WTC11 (cell line): Measurements from ENCODE around the gene PEX7. TPM values are rescaled to one million over a fixed set of nuclear protein-coding genes. Genes with fewer than 3 reads are reported as not detected.

Source experiments
- ATAC-seq: fragments of 200-7000 bp; cut with Tn5 transposase; 2 replicates; pipeline ENCODE4 v1.10.0; 2021; ENCODE audit warnings: mild to moderate bottlenecking, moderate library complexity
- CTCF ChIA-PET: fragments of 300-600 bp; sonication (Branson Sonifier 250); formaldehyde crosslinking; loops from one replicate; lab custom pipeline; 2021; ENCODE audit warnings: antibody characterized with exemption; lab: Charles Lee
- POLR2A ChIA-PET: fragments of 350-600 bp; sonication (Branson Sonifier 250); formaldehyde crosslinking; loops from one replicate; lab custom pipeline; 2021; ENCODE audit warnings: antibody characterized with exemption; lab: Charles Lee
- DNase-seq: peaks from one replicate; pipeline ENCODE4 v3.0.0; 2021; ENCODE audit warnings: low spot score
- H3K27ac Mint-ChIP-seq: 2 replicates; pipeline ENCODE4 v1.8.0; 2021; ENCODE audit warnings: mixed read lengths
- H3K27me3 Mint-ChIP-seq: 2 replicates; pipeline ENCODE4 v1.8.0; 2021; ENCODE audit warnings: low read depth, mild to moderate bottlenecking, moderate library complexity, mixed read lengths
- H3K36me3 Mint-ChIP-seq: 2 replicates; pipeline ENCODE4 v1.8.0; 2021; ENCODE audit warnings: mixed read lengths
- H3K4me1 Mint-ChIP-seq: 2 replicates; pipeline ENCODE4 v1.8.0; 2022; ENCODE audit warnings: mixed read lengths
- H3K4me3 Mint-ChIP-seq: 2 replicates; pipeline ENCODE4 v1.8.0; 2021; ENCODE audit warnings: mild to moderate bottlenecking, moderate library complexity, mixed read lengths
- H3K9me3 Mint-ChIP-seq: 2 replicates; pipeline ENCODE4 v1.8.0; 2021; ENCODE audit warnings: mixed read lengths
- ATF3 ChIP-seq: sonication (generic); formaldehyde crosslinking; conservative IDR thresholded peaks from 2 replicates; pipeline ENCODE4 v1.8.1; 2022; ENCODE audit warnings: mild to moderate bottlenecking, missing genetic modification reagents
- CREM ChIP-seq: sonication (generic); formaldehyde crosslinking; IDR thresholded peaks from 2 replicates; pipeline ENCODE4 v1.8.1; 2022; ENCODE audit warnings: mild to moderate bottlenecking, missing genetic modification reagents, moderate library complexity
- E2F4 ChIP-seq: sonication (generic); formaldehyde crosslinking; IDR thresholded peaks from 2 replicates; pipeline ENCODE4 v1.8.1; 2022; ENCODE audit warnings: low read depth, mild to moderate bottlenecking, moderate library complexity, missing genetic modification reagents, borderline replicate concordance
- E2F5 ChIP-seq: sonication (generic); formaldehyde crosslinking; IDR thresholded peaks from 2 replicates; pipeline ENCODE4 v1.8.1; 2022; ENCODE audit warnings: mild to moderate bottlenecking, moderate library complexity, missing genetic modification reagents
- ERG ChIP-seq: fragments of 250-450 bp; sonication (Bioruptor Pico); IDR thresholded peaks from 2 replicates; pipeline ENCODE4 v1.8.0; 2021; ENCODE audit warnings: mild to moderate bottlenecking
- ESRRA ChIP-seq: sonication (generic); formaldehyde crosslinking; IDR thresholded peaks from 2 replicates; pipeline ENCODE4 v1.8.1; 2022; ENCODE audit warnings: mild to moderate bottlenecking, missing genetic modification reagents, borderline replicate concordance
- FOXP1 ChIP-seq: sonication (generic); formaldehyde crosslinking; IDR thresholded peaks from 2 replicates; pipeline ENCODE4 v1.8.0; 2022; ENCODE audit warnings: missing genetic modification reagents, mild to moderate bottlenecking, moderate library complexity, borderline replicate concordance
- GABPB1 ChIP-seq: sonication (generic); formaldehyde crosslinking; IDR thresholded peaks from 2 replicates; pipeline ENCODE4 v1.8.1; 2023; ENCODE audit warnings: mild to moderate bottlenecking, missing genetic modification reagents
- GRHL2 ChIP-seq: fragments of 250-450 bp; sonication (Bioruptor Pico); IDR thresholded peaks from 2 replicates; pipeline ENCODE4 v1.8.0; 2022; ENCODE audit warnings: mild to moderate bottlenecking, moderate library complexity; ENCODE audit not compliant: insufficient replicate concordance, severe bottlenecking
- GTF2I ChIP-seq: fragments of 250-450 bp; sonication (Bioruptor Pico); conservative IDR thresholded peaks from 2 replicates; pipeline ENCODE4 v1.4.0; 2021; ENCODE audit warnings: mild to moderate bottlenecking
- MXD4 ChIP-seq: fragments of 250-450 bp; sonication (Bioruptor Pico); IDR thresholded peaks from 2 replicates; pipeline ENCODE4 v1.8.0; 2021; ENCODE audit warnings: mild to moderate bottlenecking, moderate library complexity, borderline replicate concordance
- MYBL2 ChIP-seq: sonication (generic); formaldehyde crosslinking; IDR thresholded peaks from 2 replicates; pipeline ENCODE4 v1.8.1; 2023; ENCODE audit warnings: mild to moderate bottlenecking, moderate library complexity, missing genetic modification reagents
- NFE2L1 ChIP-seq: sonication (generic); formaldehyde crosslinking; IDR thresholded peaks from 2 replicates; pipeline ENCODE4 v1.8.1; 2023; ENCODE audit warnings: missing genetic modification reagents
- NR2C2 ChIP-seq: sonication (generic); formaldehyde crosslinking; IDR thresholded peaks from 2 replicates; pipeline ENCODE4 v1.8.0; 2022; ENCODE audit warnings: mild to moderate bottlenecking, missing genetic modification reagents
- PREB ChIP-seq: sonication (generic); formaldehyde crosslinking; IDR thresholded peaks from 2 replicates; pipeline ENCODE4 v1.8.1; 2022; ENCODE audit warnings: mild to moderate bottlenecking, missing genetic modification reagents, moderate library complexity, borderline replicate concordance
- PRRX2 ChIP-seq: fragments of 250-450 bp; sonication (Bioruptor Pico); IDR thresholded peaks from 2 replicates; pipeline ENCODE4 v1.8.0; 2021; ENCODE audit warnings: mild to moderate bottlenecking
- RELA ChIP-seq: sonication (generic); formaldehyde crosslinking; IDR thresholded peaks from 2 replicates; pipeline ENCODE4 v1.8.1; 2022; ENCODE audit warnings: missing genetic modification reagents, mild to moderate bottlenecking, borderline replicate concordance
- RORB ChIP-seq: fragments of 250-450 bp; sonication (Bioruptor Pico); IDR thresholded peaks from 2 replicates; pipeline ENCODE4 v1.9.0; 2021; ENCODE audit warnings: mild to moderate bottlenecking
- TCF7 ChIP-seq: sonication (generic); formaldehyde crosslinking; IDR thresholded peaks from 2 replicates; pipeline ENCODE4 v1.8.0; 2022; ENCODE audit warnings: mild to moderate bottlenecking, low read depth, missing genetic modification reagents, moderate library complexity
- TP53 ChIP-seq: sonication (generic); formaldehyde crosslinking; IDR thresholded peaks from 2 replicates; pipeline ENCODE4 v1.8.1; 2023; ENCODE audit warnings: mild to moderate bottlenecking, missing genetic modification reagents
- ZNF416 ChIP-seq: fragments of 250-450 bp; sonication (Bioruptor Pico); IDR thresholded peaks from 2 replicates; pipeline ENCODE4 v1.9.0; 2021; ENCODE audit warnings: mild to moderate bottlenecking, inconsistent platforms
- ZNF423 ChIP-seq: fragments of 250-450 bp; sonication (Bioruptor Pico); IDR thresholded peaks from 2 replicates; pipeline ENCODE4 v2.1.2; 2022; ENCODE audit warnings: mild to moderate bottlenecking, moderate library complexity
- total RNA-seq: library from RNA; stranded (reverse); gene quantifications from 3 replicates; pipeline ENCODE4 v1.2.3, GENCODE V29; 2021
- TF ChIP-seq, protein P1 (sequence below): sonication (generic); formaldehyde crosslinking; IDR thresholded peaks from 2 replicates; pipeline ENCODE4 v1.8.1; 2022; ENCODE audit warnings: low read depth, missing genetic modification reagents, borderline replicate concordance
- TF ChIP-seq, protein P2 (sequence below): sonication (generic); formaldehyde crosslinking; IDR thresholded peaks from 2 replicates; pipeline ENCODE4 v1.8.0; 2022; ENCODE audit warnings: mild to moderate bottlenecking, missing genetic modification reagents

Gene PEX7
- total RNA-seq, 1 experiment from 2014 or later, result 9.8 TPM

DNA sequence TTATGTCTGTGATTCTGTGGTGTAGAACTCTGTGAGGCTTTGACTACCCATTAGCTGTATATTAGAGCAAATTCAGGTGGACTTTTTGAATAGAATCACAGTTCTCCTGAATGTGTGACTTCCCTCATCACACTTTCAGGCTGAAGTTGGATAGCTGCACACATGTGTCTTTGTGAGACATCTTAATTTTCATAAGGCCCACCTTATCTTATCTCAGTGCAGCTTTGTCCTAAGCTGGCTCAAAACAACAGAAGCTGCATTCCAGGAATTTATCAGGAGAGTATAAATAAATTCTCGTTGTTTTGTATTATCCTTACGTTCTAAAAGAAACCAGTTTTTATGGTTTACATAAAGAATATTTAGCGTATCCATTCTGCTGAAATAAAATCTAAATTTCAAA lies 73.5 kb downstream of the PEX7 start:
- H3K36me3 Mint-ChIP-seq, result peaks cover 6% of the 10 kb centered on the region
- DNase-seq (no peak), ATAC-seq (no peak)
- no peak overlapping the region for H3K4me3 Mint-ChIP-seq
- no peak overlapping the region for H3K27ac Mint-ChIP-seq
- CTCF ChIA-PET, result no interaction called here
- no peaks in the 10 kb centered on the region for H3K4me1 Mint-ChIP-seq
- no peaks in the 10 kb centered on the region for H3K27me3 Mint-ChIP-seq
- TF ChIP-seq ERG (no peak), GABPB1 (CRISPR knock-in tag) (no peak), RORB (CRISPR knock-in tag) (no peak), NFE2L1 (no peak), MXD4 (CRISPR knock-in tag) (no peak), E2F5 (CRISPR knock-in tag) (no peak), TCF7 (CRISPR knock-in tag) (no peak)
- POLR2A ChIA-PET, result no interaction called here
- H3K9me3 Mint-ChIP-seq, result no peaks in the 10 kb centered on the region

GRCh38 chr6:136897071-136897470 lies 74.7 kb downstream of the PEX7 start:
- POLR2A ChIA-PET, result no interaction called here
- Mint-ChIP-seq H3K4me3 (no peak overlapping the region), H3K27me3 (no peaks in the 10 kb centered on the region), H3K36me3 (peaks cover 14% of the 10 kb centered on the region)
- no peak for ATAC-seq
- DNase-seq, result no peak
- TF ChIP-seq ZNF423, result no peak
- TF ChIP-seq RELA (CRISPR knock-in tag), result no peak
- no peak for TF ChIP-seq NR2C2 (CRISPR knock-in tag)
- TF ChIP-seq PRRX2 (CRISPR knock-in tag), result no peak
- TF ChIP-seq CREM, result no peak
- TF ChIP-seq, all 79 proteins: peak for 0
- CTCF ChIA-PET, result interaction anchor here (1.2 kb wide), 1 partner anchor 253 kb away, joined by 3 read pairs; no protein-coding TSS in a partner anchor
- Mint-ChIP-seq H3K9me3 (no peaks in the 10 kb centered on the region), H3K4me1 (no peaks in the 10 kb centered on the region), H3K27ac (no peak overlapping the region)

GRCh38 chr6:136901212-136901784 lies 78.9 kb downstream of the PEX7 start:
- no peak overlapping the region for H3K4me3 Mint-ChIP-seq
- ATAC-seq (no peak), DNase-seq (no peak)
- H3K9me3 Mint-ChIP-seq, result no peaks in the 10 kb centered on the region; the same call in 1 of the 2 replicates
- H3K4me1 Mint-ChIP-seq, result no peaks in the 10 kb centered on the region
- POLR2A ChIA-PET, result no interaction called here
- H3K27ac Mint-ChIP-seq, result peak overlapping the region; percentile 24; the same call in 1 of the 2 replicates
- CTCF ChIA-PET, result no interaction called here
- no peaks in the 10 kb centered on the region for H3K27me3 Mint-ChIP-seq
- peaks cover 20% of the 10 kb centered on the region for H3K36me3 Mint-ChIP-seq
- TF ChIP-seq PRRX2 (CRISPR knock-in tag) (no peak), ATF3 (CRISPR knock-in tag) (no peak), GTF2I (no peak), RORB (CRISPR knock-in tag) (no peak), GRHL2 (CRISPR knock-in tag) (no peak), ZNF416 (no peak), FOXP1 (CRISPR knock-in tag) (no peak), PREB (CRISPR knock-in tag) (no peak), E2F4 (CRISPR knock-in tag) (no peak), ESRRA (CRISPR knock-in tag) (no peak), MYBL2 (CRISPR knock-in tag) (no peak), ERG (no peak), ZNF423 (no peak), TP53 (no peak)
- TF ChIP-seq, protein P1, sequence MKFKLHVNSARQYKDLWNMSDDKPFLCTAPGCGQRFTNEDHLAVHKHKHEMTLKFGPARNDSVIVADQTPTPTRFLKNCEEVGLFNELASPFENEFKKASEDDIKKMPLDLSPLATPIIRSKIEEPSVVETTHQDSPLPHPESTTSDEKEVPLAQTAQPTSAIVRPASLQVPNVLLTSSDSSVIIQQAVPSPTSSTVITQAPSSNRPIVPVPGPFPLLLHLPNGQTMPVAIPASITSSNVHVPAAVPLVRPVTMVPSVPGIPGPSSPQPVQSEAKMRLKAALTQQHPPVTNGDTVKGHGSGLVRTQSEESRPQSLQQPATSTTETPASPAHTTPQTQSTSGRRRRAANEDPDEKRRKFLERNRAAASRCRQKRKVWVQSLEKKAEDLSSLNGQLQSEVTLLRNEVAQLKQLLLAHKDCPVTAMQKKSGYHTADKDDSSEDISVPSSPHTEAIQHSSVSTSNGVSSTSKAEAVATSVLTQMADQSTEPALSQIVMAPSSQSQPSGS, result no peak
- TF ChIP-seq, protein P2, sequence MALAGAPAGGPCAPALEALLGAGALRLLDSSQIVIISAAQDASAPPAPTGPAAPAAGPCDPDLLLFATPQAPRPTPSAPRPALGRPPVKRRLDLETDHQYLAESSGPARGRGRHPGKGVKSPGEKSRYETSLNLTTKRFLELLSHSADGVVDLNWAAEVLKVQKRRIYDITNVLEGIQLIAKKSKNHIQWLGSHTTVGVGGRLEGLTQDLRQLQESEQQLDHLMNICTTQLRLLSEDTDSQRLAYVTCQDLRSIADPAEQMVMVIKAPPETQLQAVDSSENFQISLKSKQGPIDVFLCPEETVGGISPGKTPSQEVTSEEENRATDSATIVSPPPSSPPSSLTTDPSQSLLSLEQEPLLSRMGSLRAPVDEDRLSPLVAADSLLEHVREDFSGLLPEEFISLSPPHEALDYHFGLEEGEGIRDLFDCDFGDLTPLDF (CRISPR knock-in tag), result no peak
